ENCODE results near the gene SERPINI1. TPM values are rescaled to one million over a fixed set of nuclear protein-coding genes. Genes with fewer than 3 reads are reported as not detected.

SERPINI1 gene
- total RNA-seq, 2 experiments from 2014 or later = 0.83 to 1.0 TPM

- no peak for DNase-seq
- no peaks in the 10 kb centered on the region for H3K27me3 Mint-ChIP-seq
- H3K36me3 Mint-ChIP-seq (ENCODE audit: low read depth) = no peaks in the 10 kb centered on the region
- H3K4me3 Mint-ChIP-seq = no peak overlapping the region
- CTCF ChIA-PET = no interaction called here
- H3K4me1 Mint-ChIP-seq (ENCODE audit: low read depth) = no peaks in the 10 kb centered on the region
- intact Hi-C loops (cut with micrococcal nuclease) = no loop called here
- POLR2A ChIA-PET = interaction anchor here (0.5 kb wide), 1 partner anchor 492 kb away, joined by 3 read pairs; no protein-coding TSS in a partner anchor
- no peak for TF ChIP-seq CTCF (IDR thresholded peaks at IDR 0.05)
- H3K9me3 Mint-ChIP-seq = no peaks in the 10 kb centered on the region
- peak; percentile 42 for ATAC-seq
- H3K27ac Mint-ChIP-seq = no peak overlapping the region
Observed at GRCh38 chr3:167843886-167844285, 108.4 kb downstream of the SERPINI1 start.

- H3K9me3 Mint-ChIP-seq = no peaks in the 10 kb centered on the region
- ATAC-seq (no peak), DNase-seq (no peak)
- no peak overlapping the region for H3K4me3 Mint-ChIP-seq
- no peaks in the 10 kb centered on the region for H3K27me3 Mint-ChIP-seq
- no peaks in the 10 kb centered on the region for H3K4me1 Mint-ChIP-seq (ENCODE audit: low read depth)
- no peaks in the 10 kb centered on the region for H3K36me3 Mint-ChIP-seq (ENCODE audit: low read depth)
- intact Hi-C loops (cut with micrococcal nuclease) = no loop called here
- ChIA-PET CTCF (no interaction called here), POLR2A (no interaction called here)
- H3K27ac Mint-ChIP-seq = no peak overlapping the region
- TF ChIP-seq CTCF (IDR thresholded peaks at IDR 0.05) = no peak
Observed at GRCh38 chr3:167844528-167844927, 109.0 kb downstream of the SERPINI1 start.

GRCh38 chr3:167851171-167851570, 115.7 kb downstream of the SERPINI1 start:
- POLR2A ChIA-PET = no interaction called here
- H3K27me3 Mint-ChIP-seq = no peaks in the 10 kb centered on the region
- no peak for ATAC-seq
- no peak overlapping the region for H3K4me3 Mint-ChIP-seq
- no peaks in the 10 kb centered on the region for H3K36me3 Mint-ChIP-seq (ENCODE audit: low read depth)
- intact Hi-C loops (cut with micrococcal nuclease) = no loop called here
- no peak for DNase-seq
- H3K27ac Mint-ChIP-seq = no peak overlapping the region
- no peaks in the 10 kb centered on the region for H3K9me3 Mint-ChIP-seq
- CTCF ChIA-PET = no interaction called here
- TF ChIP-seq CTCF (IDR thresholded peaks at IDR 0.05) = no peak
- no peaks in the 10 kb centered on the region for H3K4me1 Mint-ChIP-seq (ENCODE audit: low read depth)

- no peak for ATAC-seq
- DNase-seq = no peak
- Mint-ChIP-seq H3K4me3 (no peak overlapping the region), H3K4me1 (ENCODE audit: low read depth) (no peaks in the 10 kb centered on the region), H3K27me3 (no peaks in the 10 kb centered on the region), H3K36me3 (ENCODE audit: low read depth) (no peaks in the 10 kb centered on the region), H3K9me3 (no peaks in the 10 kb centered on the region), H3K27ac (no peak overlapping the region)
- TF ChIP-seq CTCF (IDR thresholded peaks at IDR 0.05) = no peak
- CTCF ChIA-PET = no interaction called here
- POLR2A ChIA-PET = no interaction called here
- intact Hi-C loops (cut with micrococcal nuclease) = no loop called here
Observed at GRCh38 chr3:167851749-167852148, 116.2 kb downstream of the SERPINI1 start.

GRCh38 chr3:167852216-167852615, 116.7 kb downstream of the SERPINI1 start:
- ChIA-PET CTCF (no interaction called here), POLR2A (no interaction called here)
- Mint-ChIP-seq H3K36me3 (ENCODE audit: low read depth) (no peaks in the 10 kb centered on the region), H3K4me3 (no peak overlapping the region), H3K9me3 (no peaks in the 10 kb centered on the region), H3K27me3 (no peaks in the 10 kb centered on the region), H3K27ac (no peak overlapping the region), H3K4me1 (ENCODE audit: low read depth) (no peaks in the 10 kb centered on the region)
- no peak for TF ChIP-seq CTCF (IDR thresholded peaks at IDR 0.05)
- ATAC-seq (no peak), DNase-seq (no peak)
- intact Hi-C loops (cut with micrococcal nuclease) = no loop called here

All from activated CD8-positive, alpha-beta T cell treated with anti-CD3 and anti-CD28 coated beads for 36 hours (primary cell).